GM18505 (cell line): ENCODE data around the gene FHOD3.
"Not testable (repeated sequence)": the region's sequence is repeated elsewhere in the genome, so short reads cannot be mapped to it uniquely, and the experiment has no call there.

Experiments used
- ATAC-seq: cut with Tn5 transposase; IDR thresholded peaks from one replicate; pipeline ENCODE4 v1.9.1; 2021; ENCODE audit not compliant: unreplicated experiment
- POLR2A ChIP-seq: IDR thresholded peaks from 4 replicates; pipeline ENCODE4 v1.6.1; 2011; ENCODE audit warnings: borderline replicate concordance; ENCODE audit not compliant: insufficient read depth, insufficient read length; ENCODE audit errors: extremely low read depth

The FHOD3 gene

GRCh38 chr18:36708366-36708765 is 410.9 kb downstream of the FHOD3 start:
- ATAC-seq: no peak
- no peak for TF ChIP-seq POLR2A

- TF ChIP-seq POLR2A: no peak
- ATAC-seq: no peak
Measured at GRCh38 chr18:36709315-36709714, 411.8 kb downstream of the FHOD3 start.

- TF ChIP-seq POLR2A: no peak
- ATAC-seq: no peak
Measured at GRCh38 chr18:36711014-36711725, 413.7 kb downstream of the FHOD3 start.

- ATAC-seq: no peak
- no peak for TF ChIP-seq POLR2A
Measured at GRCh38 chr18:36711813-36712444, 414.4 kb downstream of the FHOD3 start.

- no peak for ATAC-seq
- no peak for TF ChIP-seq POLR2A
Measured at GRCh38 chr18:36714476-36714875, 417.0 kb downstream of the FHOD3 start.

GRCh38 chr18:36717422-36718110 is 420.1 kb downstream of the FHOD3 start:
- no peak for TF ChIP-seq POLR2A

GRCh38 chr18:36718705-36719328 is 421.3 kb downstream of the FHOD3 start:
- TF ChIP-seq POLR2A: no peak
- ATAC-seq: no peak

More at GRCh38 chr18:36717422-36718110, 420.1 kb downstream of the FHOD3 start:
- no peak for ATAC-seq

- no peak for ATAC-seq
- TF ChIP-seq POLR2A: no peak
Measured at GRCh38 chr18:36719630-36720029, 422.1 kb downstream of the FHOD3 start.

- not testable (repeated sequence) for ATAC-seq
Measured at GRCh38 chr18:36721351-36721750, 423.8 kb downstream of the FHOD3 start.

- ATAC-seq: no peak
- no peak for TF ChIP-seq POLR2A
Measured at GRCh38 chr18:36724169-36724568, 426.7 kb downstream of the FHOD3 start.

GRCh38 chr18:36724591-36725001 is 427.1 kb downstream of the FHOD3 start:
- ATAC-seq: no peak
- no peak for TF ChIP-seq POLR2A

GRCh38 chr18:36728345-36728744 is 430.8 kb downstream of the FHOD3 start:
- ATAC-seq: no peak
- TF ChIP-seq POLR2A: no peak

- ATAC-seq: no peak
- no peak for TF ChIP-seq POLR2A
Measured at GRCh38 chr18:36729197-36729596, 431.7 kb downstream of the FHOD3 start.

- TF ChIP-seq POLR2A: no peak
- ATAC-seq: no peak
Measured at GRCh38 chr18:36732264-36732663, 434.8 kb downstream of the FHOD3 start.

GRCh38 chr18:36733150-36733549 is 435.6 kb downstream of the FHOD3 start:
- TF ChIP-seq POLR2A: no peak
- no peak for ATAC-seq
